Stimulated activated memory B cell treated with anti-CD40 and anti-IgM and Interleukin-4, amounts not matched to agents 10 μg/mL and 1 μg/mL and 100 μg/mL, for 72 hours (primary cell): Measurements from ENCODE around the gene TRPM3.

Experiments used
- ATAC-seq: fragments of 150-1000 bp; cut with Tn5 transposase; 2 replicates; pipeline ENCODE4 v1.10.0; 2021
- H3K27ac Mint-ChIP-seq: one replicate; pipeline ENCODE4 v1.8.0; 2022; ENCODE audit warnings: mild to moderate bottlenecking, mixed read lengths
- H3K27me3 Mint-ChIP-seq: one replicate; pipeline ENCODE4 v1.8.0; 2022; ENCODE audit warnings: mixed read lengths
- H3K36me3 Mint-ChIP-seq: one replicate; pipeline ENCODE4 v1.8.0; 2022; ENCODE audit warnings: mixed read lengths
- H3K4me1 Mint-ChIP-seq: one replicate; pipeline ENCODE4 v1.8.0; 2022; ENCODE audit warnings: mixed read lengths
- H3K4me3 Mint-ChIP-seq: one replicate; pipeline ENCODE4 v1.8.0; 2022; ENCODE audit warnings: mild to moderate bottlenecking, moderate library complexity, mixed read lengths
- H3K9me3 Mint-ChIP-seq: one replicate; pipeline ENCODE4 v1.8.0; 2022; ENCODE audit warnings: mixed read lengths

TRPM3 gene

DNA sequence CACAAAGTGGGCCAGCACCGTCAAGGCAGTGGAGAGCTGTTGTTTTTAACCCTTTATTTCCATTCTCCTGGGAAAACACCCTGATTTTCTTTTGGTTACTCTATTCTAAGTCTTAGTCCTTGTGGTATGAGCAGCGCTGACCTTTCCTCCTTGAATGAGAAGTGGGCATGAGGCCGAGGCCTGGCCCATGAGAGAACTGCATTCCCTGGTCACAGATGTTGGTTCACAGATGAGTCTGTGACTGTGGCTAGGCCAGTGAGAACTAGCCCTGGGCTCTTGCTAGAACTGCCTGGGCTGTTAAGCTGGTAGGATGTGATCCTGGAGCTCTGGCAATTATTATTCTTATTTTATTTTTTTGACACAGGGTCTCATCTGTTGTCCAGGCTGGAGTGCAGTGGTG is 635.3 kb downstream of the TRPM3 start:
- no peak overlapping the region for H3K27ac Mint-ChIP-seq

DNA sequence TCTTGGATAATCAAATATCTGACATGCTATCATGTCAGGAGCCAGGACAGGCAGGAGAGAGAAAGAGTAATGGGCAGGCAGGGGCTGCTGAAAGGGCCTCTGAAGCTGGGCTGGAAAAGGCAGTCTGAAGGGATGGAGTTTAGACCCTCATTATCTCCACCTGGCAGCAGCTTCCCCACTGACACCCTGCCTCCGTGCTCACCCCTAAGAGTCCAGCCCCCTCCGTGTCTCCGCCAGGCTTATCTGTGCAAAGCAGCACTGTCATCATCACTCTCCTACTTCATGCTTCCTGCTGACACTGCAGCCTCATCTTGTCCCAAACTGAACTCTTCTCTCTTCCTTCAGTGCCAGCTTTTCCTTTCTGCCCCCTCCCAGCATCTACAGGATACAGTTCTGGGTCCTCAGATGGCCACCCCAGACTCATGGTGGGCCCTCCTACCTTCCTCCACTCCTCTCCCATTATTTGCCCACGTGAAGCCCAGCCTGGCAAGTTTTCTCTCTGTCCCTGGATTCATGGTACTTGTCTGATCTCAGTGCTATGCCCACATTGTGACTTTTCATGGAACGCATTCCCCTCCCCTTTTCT is 636.1 kb downstream of the TRPM3 start:
- H3K9me3 Mint-ChIP-seq = no peaks in the 10 kb centered on the region
- no peak overlapping the region for H3K4me3 Mint-ChIP-seq
- H3K27me3 Mint-ChIP-seq = peaks cover 19% of the 10 kb centered on the region
- ATAC-seq = no peak
- H3K4me1 Mint-ChIP-seq = no peaks in the 10 kb centered on the region
- no peaks in the 10 kb centered on the region for H3K36me3 Mint-ChIP-seq
- no peak overlapping the region for H3K27ac Mint-ChIP-seq

More for the DNA sequence above, 635.3 kb downstream of the TRPM3 start:
- H3K4me3 Mint-ChIP-seq = no peak overlapping the region
- H3K27me3 Mint-ChIP-seq = peaks cover 19% of the 10 kb centered on the region
- H3K4me1 Mint-ChIP-seq = no peaks in the 10 kb centered on the region
- no peaks in the 10 kb centered on the region for H3K9me3 Mint-ChIP-seq
- no peaks in the 10 kb centered on the region for H3K36me3 Mint-ChIP-seq
- ATAC-seq = no peak

DNA sequence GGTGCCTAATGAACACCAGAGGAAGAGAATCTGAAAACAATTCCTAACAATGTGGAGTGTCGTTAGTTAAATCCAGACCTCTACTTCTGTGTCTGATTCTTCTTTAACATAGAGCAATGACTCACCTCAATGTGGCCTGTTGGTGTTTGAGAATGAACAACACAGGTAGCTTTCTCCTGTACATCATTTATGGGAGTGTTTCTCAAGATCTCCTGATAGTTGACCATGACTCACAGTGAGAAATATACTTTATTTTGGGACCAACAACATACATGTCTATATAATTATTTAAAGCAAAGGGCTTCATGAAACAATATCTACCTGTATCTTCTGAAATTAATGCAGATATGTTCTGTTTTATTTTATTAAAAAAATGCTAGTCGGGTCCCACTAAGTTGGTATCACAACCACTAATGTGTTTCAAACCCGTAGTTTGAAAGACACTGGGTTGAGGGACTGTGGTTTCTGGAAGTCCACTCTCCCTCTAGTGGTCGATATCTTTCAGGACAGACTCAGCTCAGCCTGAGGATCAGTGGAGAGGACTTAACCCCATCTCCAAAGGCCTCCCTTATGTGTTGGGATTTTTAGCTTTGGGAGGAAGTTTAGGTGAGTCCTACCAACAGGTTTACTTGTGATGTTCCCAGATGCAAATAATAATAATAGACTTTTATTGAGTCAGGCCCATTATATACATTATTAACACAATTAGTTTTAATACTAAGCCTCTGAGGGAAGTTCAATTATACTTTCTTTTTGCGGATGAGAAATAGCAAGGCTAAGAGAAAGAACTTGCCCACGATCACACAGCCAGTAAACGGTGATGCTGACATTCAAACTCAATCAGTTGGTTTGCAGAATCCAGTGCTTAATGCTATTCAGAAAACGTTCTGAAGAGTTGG is 636.9 kb downstream of the TRPM3 start:
- ATAC-seq = peak; percentile 73
- Mint-ChIP-seq H3K27ac (no peak overlapping the region), H3K9me3 (no peaks in the 10 kb centered on the region), H3K27me3 (peaks cover 19% of the 10 kb centered on the region), H3K4me1 (no peaks in the 10 kb centered on the region), H3K36me3 (no peaks in the 10 kb centered on the region), H3K4me3 (no peak overlapping the region)

- no peak for ATAC-seq
Observed at GRCh38 chr9:70481471-70481870, 640.0 kb downstream of the TRPM3 start.

GRCh38 chr9:70480405-70480980 is 640.9 kb downstream of the TRPM3 start:
- no peaks in the 10 kb centered on the region for H3K4me1 Mint-ChIP-seq
- no peak overlapping the region for H3K27ac Mint-ChIP-seq
- no peaks in the 10 kb centered on the region for H3K36me3 Mint-ChIP-seq
- no peak overlapping the region for H3K4me3 Mint-ChIP-seq
- ATAC-seq = no peak
- H3K9me3 Mint-ChIP-seq = no peaks in the 10 kb centered on the region
- H3K27me3 Mint-ChIP-seq = peaks cover 19% of the 10 kb centered on the region

More at GRCh38 chr9:70481471-70481870, 640.0 kb downstream of the TRPM3 start:
- Mint-ChIP-seq H3K9me3 (no peaks in the 10 kb centered on the region), H3K27ac (no peak overlapping the region), H3K36me3 (no peaks in the 10 kb centered on the region), H3K4me1 (no peaks in the 10 kb centered on the region), H3K4me3 (no peak overlapping the region), H3K27me3 (peaks cover 19% of the 10 kb centered on the region)

DNA sequence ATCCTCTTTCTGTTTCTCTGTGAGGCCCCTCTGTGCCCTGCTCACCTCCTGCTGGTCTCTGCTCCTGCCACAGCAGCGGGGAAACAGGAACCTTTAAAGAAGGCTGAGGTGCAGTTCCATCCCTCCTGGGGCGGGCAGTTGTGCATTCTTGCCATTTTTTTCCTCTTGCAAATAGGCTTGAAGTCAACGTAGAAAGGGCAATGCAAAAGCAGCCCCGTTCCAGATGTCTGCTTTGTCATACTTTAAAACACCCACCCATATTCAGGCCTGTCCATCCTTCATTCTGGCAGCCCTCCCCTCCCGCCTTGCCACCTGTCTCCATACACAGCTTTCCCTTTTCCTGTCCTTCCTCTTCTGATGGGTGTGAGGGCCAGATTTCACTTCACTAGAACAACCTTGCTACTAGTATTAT is 641.5 kb downstream of the TRPM3 start:
- H3K9me3 Mint-ChIP-seq = no peaks in the 10 kb centered on the region
- H3K27me3 Mint-ChIP-seq = peaks cover 19% of the 10 kb centered on the region
- H3K4me3 Mint-ChIP-seq = no peak overlapping the region
- ATAC-seq = no peak
- H3K36me3 Mint-ChIP-seq = no peaks in the 10 kb centered on the region
- no peak overlapping the region for H3K27ac Mint-ChIP-seq
- no peaks in the 10 kb centered on the region for H3K4me1 Mint-ChIP-seq
